Activated CD4-positive, alpha-beta T cell treated with anti-CD3 and anti-CD28 coated beads for 36 hours (primary cell): ENCODE results near the gene EIF4E2. TPM values are rescaled to one million over a fixed set of nuclear protein-coding genes. Genes with fewer than 3 reads are reported as not detected.
A peak's percentile ranks its signal among the peaks of the same experiment; 100 is the strongest.

Experiments used
- ATAC-seq: fragments of 200-7000 bp; cut with Tn5 transposase; one replicate; pipeline ENCODE4 v1.10.0; 2021; ENCODE audit warnings: mild to moderate bottlenecking, moderate library complexity
- CTCF ChIA-PET: fragments of 350-600 bp; sonication (Branson Sonifier 250); formaldehyde crosslinking; loops from one replicate; lab custom pipeline; 2021; ENCODE audit warnings: antibody characterized with exemption; lab: Charles Lee
- POLR2A ChIA-PET: fragments of 350-600 bp; sonication (Branson Sonifier 250); formaldehyde crosslinking; loops from one replicate; lab custom pipeline; 2021; ENCODE audit warnings: antibody characterized with exemption, inconsistent platforms; lab: Charles Lee
- DNase-seq: peaks from one replicate; pipeline ENCODE4 v3.0.0-alpha.2; 2020
- H3K27ac Mint-ChIP-seq: one replicate; pipeline ENCODE4 v1.8.0; 2021; ENCODE audit warnings: mixed read lengths
- H3K27me3 Mint-ChIP-seq: one replicate; pipeline ENCODE4 v1.8.0; 2021; ENCODE audit warnings: mixed read lengths
- H3K36me3 Mint-ChIP-seq: one replicate; pipeline ENCODE4 v1.8.0; 2021; ENCODE audit warnings: low read depth, mixed read lengths
- H3K4me1 Mint-ChIP-seq: one replicate; pipeline ENCODE4 v1.8.0; 2021; ENCODE audit warnings: mixed read lengths
- H3K4me3 Mint-ChIP-seq: one replicate; pipeline ENCODE4 v1.8.0; 2021; ENCODE audit warnings: mild to moderate bottlenecking, moderate library complexity, mixed read lengths
- H3K9me3 Mint-ChIP-seq: one replicate; pipeline ENCODE4 v1.8.0; 2021; ENCODE audit warnings: low read depth, mixed read lengths
- intact Hi-C, 2 experiments: fragments of 100-400 bp; cut with DNase I in 1 of 2; cut with micrococcal nuclease in 1 of 2; formaldehyde crosslinking; loops; one replicate each; pipeline versions ENCODE4 v1.14.2 to v1.15.1; 2022 to 2024; cut with DNase I, micrococcal nuclease
- total RNA-seq, 2 experiments: library from RNA; stranded (reverse); gene quantifications; one replicate each; pipeline ENCODE4 v1.2.3, GENCODE V29; 2021

The EIF4E2 gene
- 10 to 100 TPM; 57.0 to 68.0 TPM for total RNA-seq

GRCh38 chr2:232550354-232551249 is at the start of gene EIF4E2, which contains the start of gene TIGD1:
EIF4E2 (plus strand) TSS chr2:232550689; CDS start chr2:232550725, 36 bp downstream.
TIGD1 (minus strand) TSS chr2:232550557; CDS start chr2:232549882, 675 bp downstream.
- CTCF ChIA-PET: interaction anchor here (1.4 kb wide), 1 partner anchor 29 kb away, joined by 4 read pairs; no protein-coding TSS in a partner anchor
- Mint-ChIP-seq H3K9me3 (peaks cover 3% of the 10 kb centered on the region), H3K4me3 (peak within 1 kb of the TSS; percentile 98), H3K27me3 (no peaks in the 10 kb centered on the region), H3K36me3 (peaks cover 34% of the 10 kb centered on the region), H3K4me1 (peaks cover 66% of the 10 kb centered on the region), H3K27ac (peak within 1 kb of the TSS; percentile 100)
- intact Hi-C loops: loop anchor here (1.0 to 5.0 kb wide), 12 partner anchors 56 to 1036 kb away; partner anchors contain the start of genes ATG16L1 (in 2 of the 2), GIGYF2 (in 2 of the 2), DGKD (in 1 of the 2) and DIS3L2 (in 1 of the 2)
- DNase-seq (peak; percentile 96), ATAC-seq (peak; percentile 95)
- POLR2A ChIA-PET: interaction anchor here (0.6 to 1.4 kb wide), 2 partner anchors 530 to 860 kb away, joined by 3 read pairs; no protein-coding TSS in a partner anchor

- Mint-ChIP-seq H3K36me3 (no peaks in the 10 kb centered on the region), H3K27ac (no peak overlapping the region), H3K27me3 (peaks cover 25% of the 10 kb centered on the region), H3K4me1 (peaks cover 10% of the 10 kb centered on the region), H3K4me3 (no peak overlapping the region), H3K9me3 (no peaks in the 10 kb centered on the region)
- ATAC-seq (no peak), DNase-seq (no peak)
- ChIA-PET POLR2A (no interaction called here), CTCF (interaction anchor here (1.2 to 2.4 kb wide), 2 partner anchors 23 to 54 kb away, joined by 3 to 7 read pairs; no protein-coding TSS in a partner anchor)
- intact Hi-C loops: no loop called here
These were observed 49.1 kb upstream of the EIF4E2 start for GRCh38 chr2:232501331-232501771.

- H3K27me3 Mint-ChIP-seq: peaks cover 25% of the 10 kb centered on the region
- ChIA-PET CTCF (interaction anchor here (0.5 to 2.4 kb wide), 3 partner anchors 22 to 739 kb away, joined by 3 to 7 read pairs (median 3); no protein-coding TSS in a partner anchor), POLR2A (no interaction called here)
- ATAC-seq (no peak), DNase-seq (no peak)
- intact Hi-C loops: no loop called here
- H3K4me1 Mint-ChIP-seq: peaks cover 10% of the 10 kb centered on the region
- no peaks in the 10 kb centered on the region for H3K36me3 Mint-ChIP-seq
- H3K27ac Mint-ChIP-seq: no peak overlapping the region
- no peak overlapping the region for H3K4me3 Mint-ChIP-seq
- no peaks in the 10 kb centered on the region for H3K9me3 Mint-ChIP-seq
These were observed 48.6 kb upstream of the EIF4E2 start for GRCh38 chr2:232501794-232502390.

GRCh38 chr2:232502511-232502910 is 48.0 kb upstream of the EIF4E2 start:
- Mint-ChIP-seq H3K4me1 (peaks cover 10% of the 10 kb centered on the region), H3K36me3 (no peaks in the 10 kb centered on the region), H3K27me3 (peaks cover 25% of the 10 kb centered on the region), H3K27ac (peak overlapping the region; percentile 42), H3K4me3 (peak overlapping the region; percentile 64), H3K9me3 (no peaks in the 10 kb centered on the region)
- peak; percentile 56 for DNase-seq
- intact Hi-C loops: no loop called here
- POLR2A ChIA-PET: no interaction called here
- ATAC-seq: peak; percentile 54
- CTCF ChIA-PET: interaction anchor here (0.5 kb wide), 1 partner anchor 738 kb away, joined by 3 read pairs; no protein-coding TSS in a partner anchor

DNA sequence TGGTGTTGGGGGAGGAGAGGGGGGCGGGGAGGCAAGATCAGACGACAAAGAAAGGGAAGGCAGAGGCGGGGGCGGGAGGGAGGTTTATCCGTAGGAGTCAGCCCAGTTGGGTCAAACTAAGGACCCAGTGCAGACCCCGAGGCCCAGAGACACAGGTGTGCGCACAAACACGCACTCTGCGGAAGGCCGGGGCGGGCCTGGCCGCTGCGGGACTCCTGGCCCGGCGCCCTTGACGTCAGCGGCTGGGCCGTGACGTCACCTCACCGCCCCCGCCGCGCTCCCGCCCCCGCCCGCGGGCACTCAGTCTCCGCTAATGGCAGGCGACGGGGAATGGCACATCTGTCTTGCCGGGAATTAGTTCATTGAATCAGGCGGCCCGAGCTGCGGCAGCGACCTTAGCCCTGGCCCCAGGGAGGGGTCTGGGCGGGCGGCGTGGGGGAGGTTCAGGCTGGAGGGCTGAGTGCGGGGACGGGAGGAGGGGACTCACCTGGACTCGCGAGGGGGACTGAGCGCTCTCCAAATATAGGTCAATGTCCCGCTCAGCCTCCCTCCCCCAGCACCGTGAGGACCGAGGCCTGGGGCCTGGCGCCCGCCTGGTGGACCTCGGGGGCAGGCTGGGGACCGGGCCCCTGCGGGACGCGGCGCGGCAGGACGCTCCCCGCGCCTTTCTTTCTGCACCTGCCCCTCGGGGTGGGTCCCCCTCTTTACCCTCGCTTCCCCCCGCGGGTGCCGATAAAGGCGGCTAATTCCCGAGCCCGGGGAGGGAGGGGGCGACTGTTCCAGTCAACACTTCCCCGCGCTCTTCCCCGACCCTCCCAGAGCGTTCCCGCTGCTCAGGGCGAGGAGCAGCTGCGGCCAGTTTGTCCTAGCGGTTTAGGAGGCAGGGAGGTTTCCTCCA is 47.3 kb upstream of the EIF4E2 start:
- DNase-seq (peak; percentile 66), ATAC-seq (peak; percentile 62)
- Mint-ChIP-seq H3K27ac (no peak overlapping the region), H3K27me3 (peaks cover 25% of the 10 kb centered on the region), H3K36me3 (no peaks in the 10 kb centered on the region), H3K4me1 (peaks cover 10% of the 10 kb centered on the region), H3K9me3 (no peaks in the 10 kb centered on the region), H3K4me3 (peak overlapping the region; percentile 64)
- ChIA-PET POLR2A (no interaction called here), CTCF (no interaction called here)
- intact Hi-C loops: loop anchor here in 1 of 2 experiments (1.0 kb wide), 1 partner anchor 19 kb away; no protein-coding TSS in a partner anchor

- DNase-seq: no peak
- H3K27ac Mint-ChIP-seq: no peak overlapping the region
- H3K4me3 Mint-ChIP-seq: peak overlapping the region; percentile 38
- intact Hi-C loops: loop anchor here in 1 of 2 experiments (1.0 kb wide), 1 partner anchor 18 kb away; no protein-coding TSS in a partner anchor
- no peaks in the 10 kb centered on the region for H3K9me3 Mint-ChIP-seq
- H3K4me1 Mint-ChIP-seq: peaks cover 10% of the 10 kb centered on the region
- peaks cover 22% of the 10 kb centered on the region for H3K27me3 Mint-ChIP-seq
- POLR2A ChIA-PET: no interaction called here
- CTCF ChIA-PET: interaction anchor here (1.0 kb wide), 1 partner anchor 12 kb away, joined by 3 read pairs; no protein-coding TSS in a partner anchor
- ATAC-seq: no peak
- no peaks in the 10 kb centered on the region for H3K36me3 Mint-ChIP-seq
These were observed 46.6 kb upstream of the EIF4E2 start for GRCh38 chr2:232503809-232504323.

- Mint-ChIP-seq H3K9me3 (no peaks in the 10 kb centered on the region), H3K27ac (no peak overlapping the region), H3K4me3 (no peak overlapping the region), H3K4me1 (peaks cover 10% of the 10 kb centered on the region), H3K36me3 (no peaks in the 10 kb centered on the region), H3K27me3 (peaks cover 22% of the 10 kb centered on the region)
- ATAC-seq (no peak), DNase-seq (no peak)
- POLR2A ChIA-PET: no interaction called here
- intact Hi-C loops: no loop called here
- CTCF ChIA-PET: interaction anchor here (1.0 kb wide), 1 partner anchor 11 kb away, joined by 3 read pairs; no protein-coding TSS in a partner anchor
These were observed 46.1 kb upstream of the EIF4E2 start for GRCh38 chr2:232504438-232504837.

GRCh38 chr2:232505856-232506255 is 44.6 kb upstream of the EIF4E2 start:
- intact Hi-C loops: no loop called here
- peaks cover 10% of the 10 kb centered on the region for H3K4me1 Mint-ChIP-seq
- H3K9me3 Mint-ChIP-seq: no peaks in the 10 kb centered on the region
- H3K27ac Mint-ChIP-seq: no peak overlapping the region
- ChIA-PET POLR2A (no interaction called here), CTCF (interaction anchor here (0.6 kb wide), 1 partner anchor 19 kb away, joined by 3 read pairs; no protein-coding TSS in a partner anchor)
- no peak overlapping the region for H3K4me3 Mint-ChIP-seq
- peaks cover 24% of the 10 kb centered on the region for H3K27me3 Mint-ChIP-seq
- no peaks in the 10 kb centered on the region for H3K36me3 Mint-ChIP-seq
- ATAC-seq (no peak), DNase-seq (no peak)

GRCh38 chr2:232506709-232507108 is 43.8 kb upstream of the EIF4E2 start:
- POLR2A ChIA-PET: no interaction called here
- H3K9me3 Mint-ChIP-seq: no peaks in the 10 kb centered on the region

DNA sequence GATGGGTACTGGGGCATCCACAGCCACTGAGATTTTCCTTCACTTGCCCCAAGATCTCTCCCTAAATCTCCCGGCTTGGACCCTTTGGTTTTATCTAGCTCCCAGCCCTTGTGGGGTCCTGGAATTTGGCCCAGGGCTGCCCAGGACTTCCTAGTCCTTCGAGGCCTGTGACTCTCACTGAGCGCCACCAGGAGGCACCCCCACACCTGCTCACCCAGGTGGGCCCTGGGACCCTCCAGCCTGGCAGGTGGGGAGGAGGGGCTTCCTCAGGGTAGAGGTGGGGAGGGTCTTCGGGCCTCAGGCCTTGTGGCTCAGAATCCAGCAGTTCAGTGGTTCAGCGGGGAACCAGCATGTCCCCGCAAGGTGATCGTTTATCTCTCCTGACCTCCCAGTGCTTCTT is 42.2 kb upstream of the EIF4E2 start:
- ChIA-PET POLR2A (interaction anchor here (0.6 kb wide), 1 partner anchor 403 kb away, joined by 4 read pairs; no protein-coding TSS in a partner anchor), CTCF (interaction anchor here (1.0 kb wide), 1 partner anchor 13 kb away, joined by 3 read pairs; no protein-coding TSS in a partner anchor)
- Mint-ChIP-seq H3K4me1 (peaks cover 6% of the 10 kb centered on the region), H3K27ac (no peak overlapping the region), H3K4me3 (no peak overlapping the region), H3K9me3 (no peaks in the 10 kb centered on the region), H3K27me3 (peaks cover 20% of the 10 kb centered on the region), H3K36me3 (no peaks in the 10 kb centered on the region)
- intact Hi-C loops: no loop called here
- ATAC-seq (no peak), DNase-seq (no peak)

More at GRCh38 chr2:232506709-232507108, 43.8 kb upstream of the EIF4E2 start:
- intact Hi-C loops: no loop called here
- no peak for ATAC-seq
- CTCF ChIA-PET: no interaction called here
- Mint-ChIP-seq H3K36me3 (no peaks in the 10 kb centered on the region), H3K4me3 (no peak overlapping the region), H3K4me1 (peaks cover 10% of the 10 kb centered on the region), H3K27ac (no peak overlapping the region), H3K27me3 (peaks cover 24% of the 10 kb centered on the region)
- no peak for DNase-seq
